ENCODE results near the gene VPS35L. TPM values are rescaled to one million over a fixed set of nuclear protein-coding genes. Genes with fewer than 3 reads are reported as not detected.

VPS35L gene
- total and polyA plus RNA-seq, 2 experiments from 2014 or later = 48.0 to 54.6 TPM

GRCh38 chr16:19525385-19525723, 30.1 kb upstream of the VPS35L start:
- Histone ChIP-seq H4K20me1 (replicated peaks; ENCODE audit: insufficient read depth) (peaks cover 7% of the 10 kb centered on the region; the same call in 1 of the 2 replicates), H3K4me1 (ENCODE audit: insufficient read depth) (peaks cover 28% of the 10 kb centered on the region), H3K27me3 (ENCODE audit: insufficient read depth) (no peaks in the 10 kb centered on the region), H3K79me2 (replicated peaks; ENCODE audit: insufficient read depth) (peaks cover 35% of the 10 kb centered on the region), H3K4me3 (peak overlapping the region; percentile 77), H3K4me2 (peak overlapping the region; percentile 84), H3K27ac (ENCODE audit: low read depth) (no peak overlapping the region), H3K36me3 (ENCODE audit: insufficient read depth) (peaks cover 7% of the 10 kb centered on the region; the same call in 1 of the 2 replicates), H2AFZ (no peak overlapping the region), H3F3A (replicated peaks; ENCODE audit: low read depth) (no peaks in the 10 kb centered on the region), H3K9me2 (ENCODE audit: insufficient read depth) (no peaks in the 10 kb centered on the region)
- Mint-ChIP-seq H3K36me3 (ENCODE audit: low read depth) (peaks cover 13% of the 10 kb centered on the region; the same call in 2 of the 3 replicates), H3K27ac (no peak overlapping the region), H3K9me3 (no peaks in the 10 kb centered on the region), H3K4me1 (peaks cover 27% of the 10 kb centered on the region), H3K27me3 (ENCODE audit: insufficient read depth, low read depth, poor library complexity) (peaks cover 3% of the 10 kb centered on the region), H3K4me3 (peak overlapping the region; percentile 97)
- DNase-seq (ENCODE audit: low spot score) = no peak
- ATAC-seq = no peak
- TF ChIP-seq CTCF (conservative IDR thresholded peaks at IDR 0.05; ENCODE audit: low read depth in 2 of 2) (no peak), REST (IDR thresholded peaks at IDR 0.05; ENCODE audit: unreplicated experiment) (no peak)

GRCh38 chr16:19527161-19527560, 28.3 kb upstream of the VPS35L start:
- no peak overlapping the region for H3K27ac Mint-ChIP-seq
- H3K4me3 Mint-ChIP-seq = no peak overlapping the region
- H3K36me3 Mint-ChIP-seq (ENCODE audit: low read depth) = peaks cover 16% of the 10 kb centered on the region; the same call in 2 of the 3 replicates
- Histone ChIP-seq H3K27me3 (ENCODE audit: insufficient read depth) (no peaks in the 10 kb centered on the region), H3K9me2 (ENCODE audit: insufficient read depth) (no peaks in the 10 kb centered on the region), H3K4me1 (ENCODE audit: insufficient read depth) (peaks cover 21% of the 10 kb centered on the region), H3K27ac (ENCODE audit: low read depth) (no peak overlapping the region), H3F3A (replicated peaks; ENCODE audit: low read depth) (no peaks in the 10 kb centered on the region), H2AFZ (no peak overlapping the region), H3K4me2 (no peak overlapping the region), H3K36me3 (ENCODE audit: insufficient read depth) (peaks cover 7% of the 10 kb centered on the region; the same call in 1 of the 2 replicates), H3K4me3 (no peak overlapping the region), H3K79me2 (replicated peaks; ENCODE audit: insufficient read depth) (peaks cover 24% of the 10 kb centered on the region), H4K20me1 (replicated peaks; ENCODE audit: insufficient read depth) (no peaks in the 10 kb centered on the region)
- ATAC-seq (no peak), DNase-seq (ENCODE audit: low spot score) (no peak)
- no peak for TF ChIP-seq POLR2AphosphoS5 (IDR thresholded peaks at IDR 0.05; ENCODE audit: low read depth)
- TF ChIP-seq ETS1 (IDR thresholded peaks at IDR 0.05) = no peak
- TF ChIP-seq NANOG (IDR thresholded peaks at IDR 0.05; ENCODE audit: borderline replicate concordance) = no peak
- TF ChIP-seq REST (IDR thresholded peaks at IDR 0.05; ENCODE audit: unreplicated experiment) = no peak
- TF ChIP-seq EZH2phosphoT487 (IDR thresholded peaks at IDR 0.05; ENCODE audit: unreplicated experiment) = no peak
- H3K27me3 Mint-ChIP-seq (ENCODE audit: insufficient read depth, low read depth, poor library complexity) = peaks cover 3% of the 10 kb centered on the region
- no peaks in the 10 kb centered on the region for H3K9me3 Mint-ChIP-seq
- peaks cover 18% of the 10 kb centered on the region for H3K4me1 Mint-ChIP-seq
